ENCODE results near the gene MAPT. TPM values are rescaled to one million over a fixed set of nuclear protein-coding genes. Genes with fewer than 3 reads are reported as not detected.

MAPT gene
- total RNA-seq, 1 donor from 2014 or later = 0.06 TPM

- no peak for DNase-seq (ENCODE audit: low read depth)
- no peak for TF ChIP-seq CTCF (conservative IDR thresholded peaks at IDR 0.05; ENCODE audit: low read depth, low read length)
- no peak overlapping the region for H3K4me3 ChIP-seq (ENCODE audit: low read depth, low read length)
Measured at GRCh38 chr17:46029627-46030026, 135.3 kb downstream of the MAPT start.

GRCh38 chr17:46030752-46031151, 136.4 kb downstream of the MAPT start:
- H3K4me3 ChIP-seq (ENCODE audit: low read depth, low read length) = no peak overlapping the region
- no peak for DNase-seq (ENCODE audit: low read depth)
- no peak for TF ChIP-seq CTCF (conservative IDR thresholded peaks at IDR 0.05; ENCODE audit: low read depth, low read length)

- no peak for TF ChIP-seq CTCF (conservative IDR thresholded peaks at IDR 0.05; ENCODE audit: low read depth, low read length)
- no peak for DNase-seq (ENCODE audit: low read depth)
- no peak overlapping the region for H3K4me3 ChIP-seq (ENCODE audit: low read depth, low read length)
Measured at GRCh38 chr17:46031440-46031839, 137.1 kb downstream of the MAPT start.

- no peak for TF ChIP-seq CTCF (conservative IDR thresholded peaks at IDR 0.05; ENCODE audit: low read depth, low read length)
- DNase-seq (ENCODE audit: low read depth) = no peak
- no peak overlapping the region for H3K4me3 ChIP-seq (ENCODE audit: low read depth, low read length)
Measured at GRCh38 chr17:46031920-46032319, 137.6 kb downstream of the MAPT start.

- no peak for TF ChIP-seq CTCF (conservative IDR thresholded peaks at IDR 0.05; ENCODE audit: low read depth, low read length)
- no peak for DNase-seq (ENCODE audit: low read depth)
- H3K4me3 ChIP-seq (ENCODE audit: low read depth, low read length) = no peak overlapping the region
Measured at GRCh38 chr17:46032909-46033308, 138.6 kb downstream of the MAPT start.

- no peak for TF ChIP-seq CTCF (conservative IDR thresholded peaks at IDR 0.05; ENCODE audit: low read depth, low read length)
- no peak overlapping the region for H3K4me3 ChIP-seq (ENCODE audit: low read depth, low read length)
- no peak for DNase-seq (ENCODE audit: low read depth)
Measured at GRCh38 chr17:46033392-46033791, 139.0 kb downstream of the MAPT start.

- H3K4me3 ChIP-seq (ENCODE audit: low read depth, low read length) = no peak overlapping the region
- DNase-seq (ENCODE audit: low read depth) = no peak
- TF ChIP-seq CTCF (conservative IDR thresholded peaks at IDR 0.05; ENCODE audit: low read depth, low read length) = no peak
Measured at GRCh38 chr17:46035112-46035818, 140.9 kb downstream of the MAPT start.

All from epithelial cell of proximal tubule (primary cell).